ENCODE results near the gene SBNO2. TPM values are rescaled to one million over a fixed set of nuclear protein-coding genes. Genes with fewer than 3 reads are reported as not detected.

SBNO2 gene
- total and polyA plus RNA-seq, 2 experiments from 2014 or later: 6.9 to 35.4 TPM

DNA sequence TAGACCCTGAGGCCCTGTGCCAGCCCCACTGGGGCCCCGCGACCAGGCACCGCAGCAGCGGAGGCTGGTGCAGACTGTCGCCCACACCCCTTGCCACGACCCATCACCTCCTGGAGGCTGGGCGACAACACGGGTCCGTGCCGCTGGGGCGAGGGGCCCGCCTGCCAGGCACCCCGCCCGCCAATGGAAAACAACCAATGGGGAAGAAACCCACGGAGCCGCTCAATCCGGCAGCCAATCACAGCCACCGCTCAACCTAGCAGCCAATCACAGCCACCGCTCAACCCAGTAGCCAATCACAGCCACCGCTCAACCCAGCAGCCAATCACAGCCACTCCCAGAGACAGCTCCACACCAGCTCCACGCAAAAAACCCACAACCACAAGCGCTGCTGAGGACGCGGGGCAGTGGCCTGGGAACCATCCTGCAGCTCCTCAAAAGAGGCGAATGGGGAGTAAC lies 40.6 kb downstream of the SBNO2 start:
- H3K4me3 Mint-ChIP-seq: no peak overlapping the region
- TF ChIP-seq, protein P1, sequence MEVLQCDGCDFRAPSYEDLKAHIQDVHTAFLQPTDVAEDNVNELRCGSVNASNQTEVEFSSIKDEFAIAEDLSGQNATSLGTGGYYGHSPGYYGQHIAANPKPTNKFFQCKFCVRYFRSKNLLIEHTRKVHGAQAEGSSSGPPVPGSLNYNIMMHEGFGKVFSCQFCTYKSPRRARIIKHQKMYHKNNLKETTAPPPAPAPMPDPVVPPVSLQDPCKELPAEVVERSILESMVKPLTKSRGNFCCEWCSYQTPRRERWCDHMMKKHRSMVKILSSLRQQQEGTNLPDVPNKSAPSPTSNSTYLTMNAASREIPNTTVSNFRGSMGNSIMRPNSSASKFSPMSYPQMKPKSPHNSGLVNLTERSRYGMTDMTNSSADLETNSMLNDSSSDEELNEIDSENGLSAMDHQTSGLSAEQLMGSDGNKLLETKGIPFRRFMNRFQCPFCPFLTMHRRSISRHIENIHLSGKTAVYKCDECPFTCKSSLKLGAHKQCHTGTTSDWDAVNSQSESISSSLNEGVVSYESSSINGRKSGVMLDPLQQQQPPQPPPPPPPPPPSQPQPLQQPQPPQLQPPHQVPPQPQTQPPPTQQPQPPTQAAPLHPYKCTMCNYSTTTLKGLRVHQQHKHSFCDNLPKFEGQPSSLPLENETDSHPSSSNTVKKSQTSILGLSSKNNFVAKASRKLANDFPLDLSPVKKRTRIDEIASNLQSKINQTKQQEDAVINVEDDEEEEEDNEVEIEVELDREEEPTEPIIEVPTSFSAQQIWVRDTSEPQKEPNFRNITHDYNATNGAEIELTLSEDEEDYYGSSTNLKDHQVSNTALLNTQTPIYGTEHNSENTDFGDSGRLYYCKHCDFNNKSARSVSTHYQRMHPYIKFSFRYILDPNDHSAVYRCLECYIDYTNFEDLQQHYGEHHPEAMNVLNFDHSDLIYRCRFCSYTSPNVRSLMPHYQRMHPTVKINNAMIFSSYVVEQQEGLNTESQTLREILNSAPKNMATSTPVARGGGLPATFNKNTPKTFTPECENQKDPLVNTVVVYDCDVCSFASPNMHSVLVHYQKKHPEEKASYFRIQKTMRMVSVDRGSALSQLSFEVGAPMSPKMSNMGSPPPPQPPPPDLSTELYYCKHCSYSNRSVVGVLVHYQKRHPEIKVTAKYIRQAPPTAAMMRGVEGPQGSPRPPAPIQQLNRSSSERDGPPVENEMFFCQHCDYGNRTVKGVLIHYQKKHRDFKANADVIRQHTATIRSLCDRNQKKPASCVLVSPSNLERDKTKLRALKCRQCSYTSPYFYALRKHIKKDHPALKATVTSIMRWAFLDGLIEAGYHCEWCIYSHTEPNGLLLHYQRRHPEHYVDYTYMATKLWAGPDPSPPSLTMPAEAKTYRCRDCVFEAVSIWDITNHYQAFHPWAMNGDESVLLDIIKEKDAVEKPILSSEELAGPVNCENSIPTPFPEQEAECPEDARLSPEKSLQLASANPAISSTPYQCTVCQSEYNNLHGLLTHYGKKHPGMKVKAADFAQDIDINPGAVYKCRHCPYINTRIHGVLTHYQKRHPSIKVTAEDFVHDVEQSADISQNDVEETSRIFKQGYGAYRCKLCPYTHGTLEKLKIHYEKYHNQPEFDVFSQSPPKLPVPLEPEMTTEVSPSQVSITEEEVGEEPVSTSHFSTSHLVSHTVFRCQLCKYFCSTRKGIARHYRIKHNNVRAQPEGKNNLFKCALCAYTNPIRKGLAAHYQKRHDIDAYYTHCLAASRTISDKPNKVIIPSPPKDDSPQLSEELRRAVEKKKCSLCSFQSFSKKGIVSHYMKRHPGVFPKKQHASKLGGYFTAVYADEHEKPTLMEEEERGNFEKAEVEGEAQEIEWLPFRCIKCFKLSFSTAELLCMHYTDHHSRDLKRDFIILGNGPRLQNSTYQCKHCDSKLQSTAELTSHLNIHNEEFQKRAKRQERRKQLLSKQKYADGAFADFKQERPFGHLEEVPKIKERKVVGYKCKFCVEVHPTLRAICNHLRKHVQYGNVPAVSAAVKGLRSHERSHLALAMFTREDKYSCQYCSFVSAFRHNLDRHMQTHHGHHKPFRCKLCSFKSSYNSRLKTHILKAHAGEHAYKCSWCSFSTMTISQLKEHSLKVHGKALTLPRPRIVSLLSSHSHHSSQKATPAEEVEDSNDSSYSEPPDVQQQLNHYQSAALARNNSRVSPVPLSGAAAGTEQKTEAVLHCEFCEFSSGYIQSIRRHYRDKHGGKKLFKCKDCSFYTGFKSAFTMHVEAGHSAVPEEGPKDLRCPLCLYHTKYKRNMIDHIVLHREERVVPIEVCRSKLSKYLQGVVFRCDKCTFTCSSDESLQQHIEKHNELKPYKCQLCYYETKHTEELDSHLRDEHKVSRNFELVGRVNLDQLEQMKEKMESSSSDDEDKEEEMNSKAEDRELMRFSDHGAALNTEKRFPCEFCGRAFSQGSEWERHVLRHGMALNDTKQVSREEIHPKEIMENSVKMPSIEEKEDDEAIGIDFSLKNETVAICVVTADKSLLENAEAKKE (CRISPR knock-in tag; IDR thresholded peaks at IDR 0.05): no peak
- no peak for TF ChIP-seq NANOG (IDR thresholded peaks at IDR 0.05; ENCODE audit: borderline replicate concordance)
- TF ChIP-seq, protein P2, sequence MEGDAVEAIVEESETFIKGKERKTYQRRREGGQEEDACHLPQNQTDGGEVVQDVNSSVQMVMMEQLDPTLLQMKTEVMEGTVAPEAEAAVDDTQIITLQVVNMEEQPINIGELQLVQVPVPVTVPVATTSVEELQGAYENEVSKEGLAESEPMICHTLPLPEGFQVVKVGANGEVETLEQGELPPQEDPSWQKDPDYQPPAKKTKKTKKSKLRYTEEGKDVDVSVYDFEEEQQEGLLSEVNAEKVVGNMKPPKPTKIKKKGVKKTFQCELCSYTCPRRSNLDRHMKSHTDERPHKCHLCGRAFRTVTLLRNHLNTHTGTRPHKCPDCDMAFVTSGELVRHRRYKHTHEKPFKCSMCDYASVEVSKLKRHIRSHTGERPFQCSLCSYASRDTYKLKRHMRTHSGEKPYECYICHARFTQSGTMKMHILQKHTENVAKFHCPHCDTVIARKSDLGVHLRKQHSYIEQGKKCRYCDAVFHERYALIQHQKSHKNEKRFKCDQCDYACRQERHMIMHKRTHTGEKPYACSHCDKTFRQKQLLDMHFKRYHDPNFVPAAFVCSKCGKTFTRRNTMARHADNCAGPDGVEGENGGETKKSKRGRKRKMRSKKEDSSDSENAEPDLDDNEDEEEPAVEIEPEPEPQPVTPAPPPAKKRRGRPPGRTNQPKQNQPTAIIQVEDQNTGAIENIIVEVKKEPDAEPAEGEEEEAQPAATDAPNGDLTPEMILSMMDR (conservative IDR thresholded peaks at IDR 0.05; ENCODE audit: low read depth in 2 of 2): no peak
- TF ChIP-seq, protein P3, sequence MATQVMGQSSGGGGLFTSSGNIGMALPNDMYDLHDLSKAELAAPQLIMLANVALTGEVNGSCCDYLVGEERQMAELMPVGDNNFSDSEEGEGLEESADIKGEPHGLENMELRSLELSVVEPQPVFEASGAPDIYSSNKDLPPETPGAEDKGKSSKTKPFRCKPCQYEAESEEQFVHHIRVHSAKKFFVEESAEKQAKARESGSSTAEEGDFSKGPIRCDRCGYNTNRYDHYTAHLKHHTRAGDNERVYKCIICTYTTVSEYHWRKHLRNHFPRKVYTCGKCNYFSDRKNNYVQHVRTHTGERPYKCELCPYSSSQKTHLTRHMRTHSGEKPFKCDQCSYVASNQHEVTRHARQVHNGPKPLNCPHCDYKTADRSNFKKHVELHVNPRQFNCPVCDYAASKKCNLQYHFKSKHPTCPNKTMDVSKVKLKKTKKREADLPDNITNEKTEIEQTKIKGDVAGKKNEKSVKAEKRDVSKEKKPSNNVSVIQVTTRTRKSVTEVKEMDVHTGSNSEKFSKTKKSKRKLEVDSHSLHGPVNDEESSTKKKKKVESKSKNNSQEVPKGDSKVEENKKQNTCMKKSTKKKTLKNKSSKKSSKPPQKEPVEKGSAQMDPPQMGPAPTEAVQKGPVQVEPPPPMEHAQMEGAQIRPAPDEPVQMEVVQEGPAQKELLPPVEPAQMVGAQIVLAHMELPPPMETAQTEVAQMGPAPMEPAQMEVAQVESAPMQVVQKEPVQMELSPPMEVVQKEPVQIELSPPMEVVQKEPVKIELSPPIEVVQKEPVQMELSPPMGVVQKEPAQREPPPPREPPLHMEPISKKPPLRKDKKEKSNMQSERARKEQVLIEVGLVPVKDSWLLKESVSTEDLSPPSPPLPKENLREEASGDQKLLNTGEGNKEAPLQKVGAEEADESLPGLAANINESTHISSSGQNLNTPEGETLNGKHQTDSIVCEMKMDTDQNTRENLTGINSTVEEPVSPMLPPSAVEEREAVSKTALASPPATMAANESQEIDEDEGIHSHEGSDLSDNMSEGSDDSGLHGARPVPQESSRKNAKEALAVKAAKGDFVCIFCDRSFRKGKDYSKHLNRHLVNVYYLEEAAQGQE (IDR thresholded peaks at IDR 0.05; ENCODE audit: unreplicated experiment): no peak
- 0 out of 2 replicates have a peak overlapping the region, but pooled peaks have one; percentile 55 for H3K27ac ChIP-seq (ENCODE audit: low read depth)
- no peaks in the 10 kb centered on the region; the same call in 1 of the 2 replicates for H3F3A ChIP-seq (replicated peaks; ENCODE audit: low read depth)
- H3K79me2 ChIP-seq (replicated peaks; ENCODE audit: insufficient read depth): no peaks in the 10 kb centered on the region
- peaks cover 13% of the 10 kb centered on the region for H3K27me3 Mint-ChIP-seq (ENCODE audit: insufficient read depth, low read depth, poor library complexity)
- ATAC-seq (peak; percentile 66), DNase-seq (ENCODE audit: low spot score) (peak; percentile 72)
- no peak overlapping the region for H3K4me2 ChIP-seq
- H3K4me3 ChIP-seq: no peak overlapping the region
- peaks cover 6% of the 10 kb centered on the region for H3K4me1 Mint-ChIP-seq
- no peaks in the 10 kb centered on the region for H4K20me1 ChIP-seq (replicated peaks; ENCODE audit: insufficient read depth)
- H3K4me1 ChIP-seq (ENCODE audit: insufficient read depth): 0 out of 2 replicates have a peak, but pooled peaks cover 3% of the 10 kb centered on the region
- no peaks in the 10 kb centered on the region for H3K27me3 ChIP-seq (ENCODE audit: insufficient read depth)
- H3K27ac Mint-ChIP-seq: no peak overlapping the region
- no peaks in the 10 kb centered on the region for H3K9me2 ChIP-seq (ENCODE audit: insufficient read depth)
- no peaks in the 10 kb centered on the region for H3K36me3 Mint-ChIP-seq (ENCODE audit: low read depth)
- no peaks in the 10 kb centered on the region for H3K36me3 ChIP-seq (ENCODE audit: insufficient read depth)
- H3K9me3 Mint-ChIP-seq: no peaks in the 10 kb centered on the region
- no peak overlapping the region for H2AFZ ChIP-seq

Data from GM23338 (cell line).